H1 (cell line): ENCODE data around the gene CDK5R1. TPM values are rescaled to one million over a fixed set of nuclear protein-coding genes. Genes with fewer than 3 reads are reported as not detected.
A peak's percentile ranks its signal among the peaks of the same experiment; 100 is the strongest.

ENCODE experiments used
- CTCF ChIA-PET: fragments of 300-600 bp; sonication (Branson Sonifier 250); formaldehyde crosslinking; loops from one replicate; lab custom pipeline; 2021; ENCODE audit not compliant: partially characterized antibody; lab: Charles Lee
- POLR2A ChIA-PET: fragments of 300-600 bp; sonication (Branson Sonifier 250); formaldehyde crosslinking; loops from one replicate; lab custom pipeline; 2021; ENCODE audit warnings: inconsistent platforms; ENCODE audit not compliant: partially characterized antibody; lab: Charles Lee
- DNase-seq, 2 experiments: peaks; one replicate each; pipeline versions ENCODE4 v3.0.0 to v3.0.0-alpha.2; 2010 to 2022; ENCODE audit warnings: low spot score in 2 of 2, low read depth in 1 of 2, mixed read lengths in 1 of 2
- FAIRE-seq: peaks from 2 replicates; lab custom pipeline; 2011; peaks lifted over from hg19 to GRCh38; lab: Jason Lieb, UNC
- H2AFZ ChIP-seq: 2 replicates; pipeline ENCODE4 v1.8.1; 2012; ENCODE audit warnings: low read length, inconsistent platforms
- H2AK5ac ChIP-seq: 2 replicates; pipeline ENCODE4 v1.6.1; 2013; ENCODE audit warnings: low read depth, low read length
- H2BK120ac ChIP-seq: replicated peaks from 2 replicates; pipeline ENCODE3; 2013; ENCODE audit warnings: low read depth, low read length, inconsistent platforms
- H2BK12ac ChIP-seq: 2 replicates; pipeline ENCODE4 v1.6.1; 2013; ENCODE audit warnings: low read depth, low read length
- H2BK15ac ChIP-seq: 2 replicates; pipeline ENCODE4 v1.6.1; 2013; ENCODE audit warnings: low read length
- H2BK20ac ChIP-seq: 2 replicates; pipeline ENCODE4 v1.6.1; 2013; ENCODE audit warnings: low read length
- H2BK5ac ChIP-seq: 2 replicates; pipeline ENCODE4 v1.6.1; 2013; ENCODE audit warnings: low read depth, low read length
- H3K14ac ChIP-seq: 2 replicates; pipeline ENCODE4 v1.6.1; 2013; ENCODE audit warnings: inconsistent platforms; ENCODE audit not compliant: insufficient read length
- H3K18ac ChIP-seq: 2 replicates; pipeline ENCODE4 v1.6.1; 2013; ENCODE audit warnings: low read length; ENCODE audit errors: extremely low read depth
- H3K23ac ChIP-seq: 2 replicates; pipeline ENCODE4 v1.6.1; 2013; ENCODE audit warnings: inconsistent platforms; ENCODE audit not compliant: insufficient read length
- H3K23me2 ChIP-seq: 2 replicates; pipeline ENCODE4 v1.6.1; 2013; ENCODE audit warnings: low read depth, low read length
- H3K27ac ChIP-seq: 2 replicates; pipeline ENCODE4 v1.6.1; 2011; ENCODE audit warnings: low read depth, low read length, inconsistent platforms
- H3K27me3 ChIP-seq, 4 experiments: replicated peaks in 1 of 4; 1 replicate in 1 of 4; 2 replicates in 3 of 4; pipeline versions ENCODE4 v1.6.1 to v1.8.1; 2011 to 2013; ENCODE audit warnings: low read length in 3 of 4, mild to moderate bottlenecking in 3 of 4, inconsistent platforms in 2 of 4, mixed read lengths in 2 of 4, moderate library complexity in 1 of 4; ENCODE audit not compliant: control insufficient read depth in 3 of 4, insufficient read depth in 3 of 4; ENCODE audit errors: extremely low read depth in 1 of 4
- H3K36me3 ChIP-seq, 4 experiments: 2 replicates each; pipeline versions ENCODE4 v1.6.1 to v1.8.1; 2011 to 2013; ENCODE audit warnings: mild to moderate bottlenecking in 4 of 4, low read length in 3 of 4, moderate library complexity in 2 of 4, control low read depth in 1 of 4, inconsistent platforms in 1 of 4; ENCODE audit not compliant: insufficient read depth in 4 of 4, control insufficient read depth in 2 of 4
- H3K4ac ChIP-seq: replicated peaks from 2 replicates; pipeline ENCODE3; 2013; ENCODE audit warnings: low read length, low read depth, mixed read lengths, inconsistent platforms; ENCODE audit not compliant: insufficient read length
- H3K4me1 ChIP-seq, 4 experiments: replicated peaks in 1 of 4; 1 replicate in 1 of 4; 2 replicates in 3 of 4; pipeline versions ENCODE4 v1.6.1 to v1.8.1; 2011 to 2013; ENCODE audit warnings: low read length in 3 of 4, inconsistent platforms in 2 of 4, mixed read lengths in 1 of 4; ENCODE audit not compliant: insufficient read depth in 4 of 4, control insufficient read depth in 3 of 4
- H3K4me2 ChIP-seq, 2 experiments: 2 replicates each; pipeline versions ENCODE4 v1.6.1 to v1.8.1; 2011 to 2013; ENCODE audit warnings: low read depth in 2 of 2, low read length in 2 of 2, control low read depth in 1 of 2, inconsistent platforms in 1 of 2, mild to moderate bottlenecking in 1 of 2; ENCODE audit not compliant: insufficient read depth in 1 of 2
- H3K4me3 ChIP-seq, 4 experiments: fragments of 200-600, 300-600 bp in 1 of 4; sonication (generic), shearing (Covaris generic), sonication (Bioruptor Twin) in 1 of 4; 2 replicates each; pipeline versions ENCODE4 v1.5.1 to v1.8.1; 2011 to 2016; ENCODE audit warnings: low read length in 4 of 4, low read depth in 3 of 4, control low read depth in 2 of 4, inconsistent platforms in 2 of 4, mild to moderate bottlenecking in 2 of 4, mixed read lengths in 1 of 4, moderate library complexity in 1 of 4; ENCODE audit not compliant: insufficient read depth in 2 of 4; ENCODE audit errors: extremely low read depth in 1 of 4
- H3K56ac ChIP-seq: replicated peaks from 2 replicates; pipeline ENCODE3; 2013; ENCODE audit warnings: low read depth, mild to moderate bottlenecking, mixed read lengths, low read length, inconsistent platforms; ENCODE audit not compliant: insufficient read length
- H3K79me1 ChIP-seq: 2 replicates; pipeline ENCODE4 v1.6.1; 2013; ENCODE audit warnings: low read depth, low read length, control low read depth
- H3K79me2 ChIP-seq, 2 experiments: 2 replicates each; pipeline versions ENCODE4 v1.6.1 to v1.8.1; 2012 to 2013; ENCODE audit warnings: low read length in 2 of 2, mild to moderate bottlenecking in 2 of 2, inconsistent platforms in 1 of 2; ENCODE audit not compliant: insufficient read depth in 2 of 2, control insufficient read depth in 1 of 2
- H3K9ac ChIP-seq, 4 experiments: replicated peaks in 1 of 4; 1 replicate in 1 of 4; 2 replicates in 3 of 4; pipeline versions ENCODE4 v1.6.1 to v1.8.1; 2011 to 2013; ENCODE audit warnings: low read depth in 3 of 4, low read length in 3 of 4, control low read depth in 2 of 4, mild to moderate bottlenecking in 2 of 4, moderate library complexity in 2 of 4, inconsistent platforms in 1 of 4; ENCODE audit errors: extremely low read depth in 1 of 4
- H3K9me3 ChIP-seq, 2 experiments: 2 replicates each; pipeline versions ENCODE4 v1.6.1 to v1.8.1; 2012 to 2013; ENCODE audit warnings: mild to moderate bottlenecking in 2 of 2, moderate library complexity in 2 of 2, control low read depth in 1 of 2, inconsistent platforms in 1 of 2, low read depth in 1 of 2, low read length in 1 of 2, mixed read lengths in 1 of 2; ENCODE audit not compliant: insufficient read depth in 2 of 2
- H4K20me1 ChIP-seq, 2 experiments: replicated peaks in 1 of 2; 2 replicates each; pipeline versions ENCODE3 to v1.8.1; 2011 to 2013; ENCODE audit warnings: inconsistent platforms in 2 of 2, low read length in 2 of 2, mild to moderate bottlenecking in 1 of 2; ENCODE audit not compliant: insufficient read depth in 2 of 2, control insufficient read depth in 1 of 2
- H4K5ac ChIP-seq: 2 replicates; pipeline ENCODE4 v1.6.1; 2013; ENCODE audit warnings: low read length, low read depth, mixed read lengths, inconsistent platforms; ENCODE audit not compliant: insufficient read length
- H4K8ac ChIP-seq: 2 replicates; pipeline ENCODE4 v1.8.0; 2013; ENCODE audit warnings: mild to moderate bottlenecking, moderate library complexity, low read length, inconsistent platforms; ENCODE audit not compliant: insufficient read depth; ENCODE audit errors: extremely low read depth
- H4K91ac ChIP-seq: replicated peaks from 2 replicates; pipeline ENCODE3; 2013; ENCODE audit warnings: low read length, mixed read lengths, inconsistent platforms; ENCODE audit not compliant: insufficient read length
- CTBP2 ChIP-seq: IDR thresholded peaks from 2 replicates; pipeline ENCODE4 v1.7.0; 2011; ENCODE audit warnings: borderline replicate concordance, mild to moderate bottlenecking, moderate library complexity, mixed read lengths, low read length; ENCODE audit not compliant: insufficient read depth, insufficient read length
- EP300 ChIP-seq, 2 experiments: IDR thresholded peaks; 1 replicate in 1 of 2; 2 replicates in 1 of 2; pipeline ENCODE4 v1.6.1; 2011 to 2012; ENCODE audit warnings: low read depth in 2 of 2, low read length in 2 of 2, mild to moderate bottlenecking in 2 of 2, borderline replicate concordance in 1 of 2, inconsistent platforms in 1 of 2, moderate library complexity in 1 of 2
- POLR2A ChIP-seq, 2 experiments: IDR thresholded peaks; 1 replicate in 1 of 2; 2 replicates in 1 of 2; pipeline ENCODE4 v1.6.1; 2011; ENCODE audit warnings: low read depth in 2 of 2, low read length in 2 of 2, mild to moderate bottlenecking in 2 of 2; ENCODE audit errors: control extremely low read depth in 1 of 2
- SAP30 ChIP-seq: fragments of 300-600 bp; sonication (generic); IDR thresholded peaks from 2 replicates; pipeline ENCODE4 v1.7.1; 2012; ENCODE audit warnings: low read length, moderate library complexity, mild to moderate bottlenecking, inconsistent platforms; ENCODE audit not compliant: insufficient read depth, insufficient replicate concordance
- TAF1 ChIP-seq: IDR thresholded peaks from 2 replicates; pipeline ENCODE4 v1.6.1; 2011; ENCODE audit warnings: mild to moderate bottlenecking, low read depth, low read length
- ZNF274 ChIP-seq: IDR thresholded peaks from 2 replicates; pipeline ENCODE4 v1.7.0; 2012; ENCODE audit warnings: low read length, borderline replicate concordance; ENCODE audit errors: extremely low read depth
- WGBS, 2 experiments: shearing (Covaris generic) in 1 of 2; methylation state at CpG; one replicate each; pipeline versions ENCODE4 v1.1.6 to v1.1.7; 2013 to 2015; ENCODE audit warnings: low lambda C conversion rate in 2 of 2, mixed read lengths in 2 of 2, inconsistent platforms in 1 of 2, low coverage in 1 of 2, missing lambda C conversion rate in 1 of 2; ENCODE audit not compliant: insufficient replicate concordance in 2 of 2, insufficient coverage in 1 of 2, insufficient read length in 1 of 2; ENCODE audit errors: extremely low coverage in 1 of 2, missing lambda C conversion rate in 1 of 2; 5-methylcytosine and 5-hydroxymethylcytosine counted together
- polyA plus RNA-seq, 7 experiments: library from polyadenylated mRNA; depleted of rRNA in 3 of 7; stranded (reverse) in 5 of 7; unstranded in 2 of 7; fragments of >200 nt in 5 of 7; fragments of 200-250 nt in 2 of 7; gene quantifications; 1 replicate in 5 of 7; 2 replicates in 1 of 7; 4 replicates in 1 of 7; pipeline versions ENCODE4 v1.2.1 to v1.2.3, GENCODE V29; 2011 to 2013; ENCODE audit warnings: missing spikeins in 2 of 7, mixed read lengths in 2 of 7
- total RNA-seq: library from RNA; stranded (reverse); fragmentation: NEBNext Ultra II Directional; extraction: Animal tissue kit (Norgen Biotek cat#: 25700); gene quantifications from 2 replicates; pipeline ENCODE4 v1.2.1, GENCODE V29; 2021

Gene CDK5R1
- total and polyA plus RNA-seq, 2 of the 8 experiments (the other 6 are each of a cell fraction or from before 2014, with no cell fraction given), result 2.7 to 9.9 TPM

DNA sequence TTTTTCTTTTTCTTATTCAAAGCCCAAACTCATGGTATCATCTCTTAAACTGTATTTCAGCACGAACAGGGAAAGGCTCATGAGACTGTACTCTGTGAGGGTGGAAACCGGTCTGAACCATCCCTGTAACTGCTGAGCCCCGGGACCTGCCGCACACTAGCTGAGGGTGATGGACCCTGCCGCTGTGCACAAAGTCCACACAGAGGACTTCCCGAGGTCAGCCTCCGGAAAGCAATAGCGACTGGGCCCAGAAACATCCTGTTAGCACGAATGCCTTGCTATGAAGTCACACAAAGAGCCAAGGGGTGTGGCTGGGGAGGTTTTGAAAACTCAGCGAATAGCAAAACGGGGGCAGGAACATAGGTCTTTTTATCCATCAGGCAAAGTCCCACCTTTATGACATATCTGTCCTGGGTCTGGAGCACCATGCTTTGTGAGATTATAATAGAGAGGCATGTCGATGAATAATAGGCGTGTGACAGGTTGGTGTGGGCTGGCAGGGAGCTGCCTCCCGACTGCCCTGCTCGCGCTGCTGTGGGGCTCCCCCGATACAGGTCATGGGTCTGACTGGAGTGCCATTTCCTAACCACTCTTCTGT is 33.4 kb downstream of the CDK5R1 start:
- FAIRE-seq (no peak), DNase-seq (no peak)
- Histone ChIP-seq H4K5ac (no peak overlapping the region), H3K9me3 (no peaks in the 10 kb centered on the region), H2BK120ac (no peak overlapping the region), H3K9ac (peak overlapping the region in 1 of 4 experiments; percentile 27; a peak in 1 of 7 replicates), H3K79me2 (no peaks in the 10 kb centered on the region), H4K91ac (no peak overlapping the region), H2BK12ac (no peak overlapping the region; the same call in 1 of the 2 replicates), H2AFZ (no peak overlapping the region), H4K8ac (no peak overlapping the region), H3K14ac (no peak overlapping the region), H2BK15ac (no peak overlapping the region), H2BK20ac (no peak overlapping the region), H3K27ac (no peak overlapping the region; the same call in 1 of the 2 replicates), H3K56ac (peak overlapping the region; percentile 22), H3K23ac (no peak overlapping the region), H2AK5ac (0 out of 2 replicates have a peak overlapping the region, but pooled peaks have one; percentile 47), H2BK5ac (no peak overlapping the region), H3K27me3 (no peaks in the 10 kb centered on the region; a peak in 2 of 7 replicates), H4K20me1 (no peaks in the 10 kb centered on the region), H3K18ac (peak overlapping the region; percentile 52; the same call in 1 of the 2 replicates), H3K4ac (no peak overlapping the region), H3K4me2 (peak overlapping the region; percentile 68 to 72), H3K4me1 (peaks cover 21 to 46% (median 27%) of the 10 kb centered on the region in 4 experiments), H3K36me3 (no peaks in the 10 kb centered on the region), H3K4me3 (peak overlapping the region in 1 of 4 experiments; percentile 57; a peak in 4 of 8 replicates), H3K23me2 (peaks cover 3% of the 10 kb centered on the region; the same call in 1 of the 2 replicates), H3K79me1 (no peaks in the 10 kb centered on the region)
- WGBS, 2 experiments, result 69% methylated on average over 17 of the region's 17 CpGs; no CpG with 5 or more reads in 1 of the 2 experiments
- POLR2A ChIA-PET, result interaction anchor here (1.5 to 5.3 kb wide), 2 partner anchors 32 to 36 kb away, joined by 5 to 35 read pairs; partner anchors contain the start of gene CDK5R1
- peak; percentile 33; the same call in 1 of the 2 replicates for TF ChIP-seq TAF1
- peak in 1 of 2 experiments; percentile 44; a peak in 1 of 3 replicates for TF ChIP-seq POLR2A (IDR thresholded peaks at IDR 0.05; ENCODE audit: control extremely low read depth in 1 of 2, low read depth in 2 of 2, low read length in 2 of 2)
- no peak for TF ChIP-seq SAP30
- no peak for TF ChIP-seq ZNF274
- no peak for TF ChIP-seq CTBP2
- TF ChIP-seq EP300 (IDR thresholded peaks at IDR 0.05; ENCODE audit: borderline replicate concordance in 1 of 2, low read depth in 2 of 2, low read length in 2 of 2), result no peak
- CTCF ChIA-PET, result interaction anchor here (0.7 to 2.9 kb wide), 3 partner anchors 9 to 112 kb away, joined by 3 to 8 read pairs (median 3); no protein-coding TSS in a partner anchor
